ENCODE measurements around the gene KRT83. TPM values are rescaled to one million over a fixed set of nuclear protein-coding genes. Genes with fewer than 3 reads are reported as not detected.
"Not testable (repeated sequence)": the region's sequence is repeated elsewhere in the genome, so short reads cannot be mapped to it uniquely, and the experiment has no call there.

KRT83 gene
- total RNA-seq, 4 donors from 2014 or later = not detected

DNA sequence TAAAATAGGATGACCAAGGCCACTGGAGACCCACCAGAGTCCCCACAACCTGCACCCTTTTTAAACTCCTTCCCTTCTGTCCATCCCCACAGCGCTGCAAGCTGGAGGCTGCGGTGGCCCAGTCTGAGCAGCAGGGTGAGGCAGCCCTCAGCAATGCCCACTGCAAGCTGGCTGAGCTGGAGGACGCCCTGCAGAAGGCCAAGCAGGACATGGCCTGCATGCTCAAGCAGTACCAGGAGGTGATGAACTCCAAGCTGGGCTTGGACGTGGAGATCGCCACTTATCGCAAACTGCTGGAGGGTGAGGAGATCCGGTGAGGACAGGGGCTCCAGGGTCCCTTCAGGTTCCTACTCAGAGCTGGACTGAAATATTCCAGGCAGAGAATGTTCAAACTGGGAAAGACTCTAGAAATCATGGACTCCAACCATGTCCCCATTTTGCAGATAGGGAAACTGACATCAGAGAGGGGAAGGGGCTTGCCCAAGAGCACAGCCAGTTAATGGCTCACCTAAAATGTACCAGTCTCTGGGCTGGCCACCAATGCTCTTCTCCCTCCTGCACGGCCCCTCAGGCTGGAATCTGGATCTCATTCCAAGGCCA lies 28.9 kb upstream of the KRT83 start:
- Histone ChIP-seq H3K27me3 (peaks cover 0 to 3% of the 10 kb centered on the region in 2 donors), H3K9me3 (no peaks in the 10 kb centered on the region), H3K4me1 (peaks cover 0 to 18% (median 6%) of the 10 kb centered on the region in 4 donors), H3K4me3 (no peak overlapping the region), H3K36me3 (no peaks in the 10 kb centered on the region), H3K27ac (no peak overlapping the region)
- TF ChIP-seq, protein P1, sequence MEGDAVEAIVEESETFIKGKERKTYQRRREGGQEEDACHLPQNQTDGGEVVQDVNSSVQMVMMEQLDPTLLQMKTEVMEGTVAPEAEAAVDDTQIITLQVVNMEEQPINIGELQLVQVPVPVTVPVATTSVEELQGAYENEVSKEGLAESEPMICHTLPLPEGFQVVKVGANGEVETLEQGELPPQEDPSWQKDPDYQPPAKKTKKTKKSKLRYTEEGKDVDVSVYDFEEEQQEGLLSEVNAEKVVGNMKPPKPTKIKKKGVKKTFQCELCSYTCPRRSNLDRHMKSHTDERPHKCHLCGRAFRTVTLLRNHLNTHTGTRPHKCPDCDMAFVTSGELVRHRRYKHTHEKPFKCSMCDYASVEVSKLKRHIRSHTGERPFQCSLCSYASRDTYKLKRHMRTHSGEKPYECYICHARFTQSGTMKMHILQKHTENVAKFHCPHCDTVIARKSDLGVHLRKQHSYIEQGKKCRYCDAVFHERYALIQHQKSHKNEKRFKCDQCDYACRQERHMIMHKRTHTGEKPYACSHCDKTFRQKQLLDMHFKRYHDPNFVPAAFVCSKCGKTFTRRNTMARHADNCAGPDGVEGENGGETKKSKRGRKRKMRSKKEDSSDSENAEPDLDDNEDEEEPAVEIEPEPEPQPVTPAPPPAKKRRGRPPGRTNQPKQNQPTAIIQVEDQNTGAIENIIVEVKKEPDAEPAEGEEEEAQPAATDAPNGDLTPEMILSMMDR (IDR thresholded peaks at IDR 0.05) = no peak
- TF ChIP-seq EP300 (IDR thresholded peaks at IDR 0.05) (no peak), POLR2A (IDR thresholded peaks at IDR 0.05) (no peak)
- WGBS, 2 donors = 92 to 94% methylated on average over 8 of the region's 8 CpGs
- no peak for DNase-seq (ENCODE audit: low spot score in 2 of 2)

DNA sequence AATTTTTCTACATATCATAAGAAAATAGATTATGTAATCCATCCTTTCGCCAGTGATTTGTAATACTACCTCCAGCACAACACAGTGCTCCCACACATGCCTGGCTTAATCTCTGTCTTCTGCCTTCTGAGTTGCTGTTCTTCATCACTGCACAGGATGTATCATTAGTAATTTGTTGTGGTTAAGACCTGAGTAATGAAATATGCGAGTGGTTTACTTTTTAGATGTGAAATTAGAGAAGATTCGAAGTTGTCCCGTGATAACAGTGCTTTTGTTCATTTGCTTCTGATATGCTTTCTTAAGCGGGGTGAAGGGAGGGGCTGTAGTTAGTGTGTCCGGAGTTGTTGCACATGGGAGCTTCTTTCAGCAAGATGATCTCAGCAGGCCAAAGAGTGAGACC lies 28.0 kb upstream of the KRT83 start:
- WGBS, 2 donors = 43 to 50% methylated on average over 6 of the region's 6 CpGs
- TF ChIP-seq POLR2A (IDR thresholded peaks at IDR 0.05) (no peak), EP300 (IDR thresholded peaks at IDR 0.05) (no peak)
- TF ChIP-seq, protein P1 (IDR thresholded peaks at IDR 0.05) = no peak
- H3K27ac ChIP-seq = no peak overlapping the region
- DNase-seq (ENCODE audit: low spot score in 2 of 2) = no peak
- no peak overlapping the region for H3K4me3 ChIP-seq
- H3K36me3 ChIP-seq = no peaks in the 10 kb centered on the region
- peaks cover 0 to 1% (median 0%) of the 10 kb centered on the region in 4 donors for H3K9me3 ChIP-seq
- H3K27me3 ChIP-seq = peaks cover 0 to 3% of the 10 kb centered on the region in 2 donors
- peaks cover 0 to 13% (median 6%) of the 10 kb centered on the region in 4 donors for H3K4me1 ChIP-seq

DNA sequence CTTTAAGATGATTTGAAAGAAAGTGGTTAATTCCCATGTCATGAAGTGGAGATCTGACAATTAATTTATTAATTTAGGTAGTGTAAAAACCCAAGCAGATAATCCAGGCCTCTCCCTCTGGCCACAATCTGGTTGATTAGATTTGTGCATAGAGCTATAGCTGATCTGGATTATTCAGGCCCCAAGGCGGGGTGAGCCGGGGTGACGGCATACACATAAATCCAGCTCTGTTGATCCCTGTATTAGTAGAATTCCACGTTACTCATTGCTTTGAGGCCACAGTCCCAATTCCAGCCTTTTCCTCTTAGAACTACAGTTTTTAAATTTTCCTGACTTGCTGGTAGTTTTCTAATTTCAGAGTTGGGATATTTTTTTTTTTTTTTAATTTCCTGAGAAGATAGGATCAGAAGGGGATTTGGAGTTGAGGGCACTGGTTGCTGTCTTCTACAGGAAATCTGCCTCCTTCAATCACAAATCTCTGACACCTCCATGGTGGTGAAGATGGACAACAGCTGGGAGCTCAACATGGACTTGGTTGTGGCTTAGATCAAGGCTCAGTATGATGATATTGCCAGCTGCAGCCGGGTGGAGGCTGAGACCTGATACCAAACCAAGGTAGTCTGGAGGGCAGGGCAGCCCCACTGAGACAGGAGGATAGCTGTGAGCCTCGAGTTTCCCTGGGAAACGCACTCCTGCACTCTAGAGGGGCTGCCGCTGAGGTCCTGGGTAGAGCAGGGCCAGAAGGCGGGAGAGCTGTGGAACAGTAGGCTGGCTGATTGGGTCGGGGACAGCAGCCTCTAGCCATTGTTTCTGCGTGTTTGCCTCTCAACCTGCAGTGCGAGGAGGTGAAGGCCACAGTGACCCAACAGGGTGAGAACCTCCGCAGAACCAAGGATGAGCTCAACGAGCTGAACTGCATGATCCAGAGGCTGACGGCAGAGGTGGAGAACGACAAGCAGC lies 26.6 kb upstream of the KRT83 start:
- Histone ChIP-seq H3K36me3 (no peaks in the 10 kb centered on the region), H3K27me3 (peaks cover 0 to 7% of the 10 kb centered on the region in 2 donors), H3K27ac (no peak overlapping the region), H3K4me1 (peaks cover 0 to 13% (median 6%) of the 10 kb centered on the region in 4 donors), H3K4me3 (no peak overlapping the region), H3K9me3 (peaks cover 0 to 15% (median 3%) of the 10 kb centered on the region in 4 donors)
- WGBS, 2 donors = 74 to 84% methylated on average over 14 to 16 of the region's 16 CpGs
- no peak for DNase-seq (ENCODE audit: low spot score in 2 of 2)
- no peak for TF ChIP-seq POLR2A (IDR thresholded peaks at IDR 0.05)
- no peak for TF ChIP-seq EP300 (IDR thresholded peaks at IDR 0.05)
- TF ChIP-seq, protein P1 (IDR thresholded peaks at IDR 0.05) = no peak

DNA sequence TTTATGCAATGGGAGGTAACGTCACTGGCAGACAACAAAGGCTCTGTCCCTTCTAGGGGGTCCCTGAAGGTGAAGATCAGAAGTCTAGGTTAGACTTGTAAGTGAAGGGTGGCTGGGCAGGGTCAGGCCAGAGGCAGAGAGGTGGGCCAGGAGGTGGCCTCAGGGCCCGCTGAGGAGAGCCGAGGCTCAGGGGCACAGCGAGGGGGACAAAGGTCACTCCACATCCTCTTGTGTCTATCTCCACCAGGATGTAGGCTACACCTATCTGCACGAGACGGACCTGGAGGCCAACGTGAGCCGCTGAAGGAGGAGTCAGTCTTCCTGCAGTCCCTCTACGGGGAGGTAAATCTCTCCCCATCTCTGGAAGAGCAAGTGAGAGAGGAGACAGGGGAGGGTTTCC lies 25.8 kb upstream of the KRT83 start:
- Histone ChIP-seq H3K4me3 (no peak overlapping the region), H3K27ac (no peak overlapping the region), H3K36me3 (no peaks in the 10 kb centered on the region), H3K9me3 (peaks cover 0 to 20% (median 3%) of the 10 kb centered on the region in 4 donors), H3K27me3 (peaks cover 0 to 7% of the 10 kb centered on the region in 2 donors), H3K4me1 (peaks cover 0 to 8% (median 2%) of the 10 kb centered on the region in 4 donors)
- no peak for TF ChIP-seq POLR2A (IDR thresholded peaks at IDR 0.05)
- no peak for TF ChIP-seq EP300 (IDR thresholded peaks at IDR 0.05)
- TF ChIP-seq, protein P1 (IDR thresholded peaks at IDR 0.05) = no peak
- DNase-seq (ENCODE audit: low spot score in 2 of 2) = no peak
- 81 to 87% methylated on average over 9 of the region's 9 CpGs for WGBS, 2 donors

DNA sequence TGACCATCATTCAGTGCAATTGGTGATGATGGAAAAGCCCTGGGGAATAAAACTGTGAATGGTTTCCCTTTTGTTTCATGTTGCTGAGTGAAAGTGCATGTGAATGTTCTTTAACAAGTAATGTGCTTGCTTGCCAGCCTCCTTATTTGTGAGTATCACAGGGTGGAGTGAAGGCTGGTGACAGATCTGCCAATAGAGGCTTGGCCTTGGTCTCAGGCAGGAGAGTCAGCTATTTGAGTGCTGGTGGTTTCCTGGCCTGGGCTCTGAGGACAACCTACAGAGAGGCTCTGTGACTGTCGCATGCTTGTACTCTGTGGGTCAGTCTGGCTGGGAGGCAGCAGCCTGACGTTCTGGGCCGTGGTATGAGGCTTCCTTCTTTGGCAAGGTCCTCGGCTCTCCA lies 25.4 kb upstream of the KRT83 start:
- peaks cover 0 to 5% of the 10 kb centered on the region in 2 donors for H3K27me3 ChIP-seq
- H3K36me3 ChIP-seq = no peaks in the 10 kb centered on the region
- no peak for DNase-seq (ENCODE audit: low spot score in 2 of 2)
- H3K9me3 ChIP-seq = peaks cover 0 to 20% (median 3%) of the 10 kb centered on the region in 4 donors
- WGBS, 2 donors = 36 to 41% methylated on average over 4 of the region's 4 CpGs
- no peak overlapping the region for H3K4me3 ChIP-seq
- H3K27ac ChIP-seq = no peak overlapping the region
- TF ChIP-seq, protein P1 (IDR thresholded peaks at IDR 0.05) = no peak
- TF ChIP-seq EP300 (IDR thresholded peaks at IDR 0.05) = no peak
- TF ChIP-seq POLR2A (IDR thresholded peaks at IDR 0.05) = no peak
- peaks cover 0 to 6% (median under 1%) of the 10 kb centered on the region in 4 donors for H3K4me1 ChIP-seq

DNA sequence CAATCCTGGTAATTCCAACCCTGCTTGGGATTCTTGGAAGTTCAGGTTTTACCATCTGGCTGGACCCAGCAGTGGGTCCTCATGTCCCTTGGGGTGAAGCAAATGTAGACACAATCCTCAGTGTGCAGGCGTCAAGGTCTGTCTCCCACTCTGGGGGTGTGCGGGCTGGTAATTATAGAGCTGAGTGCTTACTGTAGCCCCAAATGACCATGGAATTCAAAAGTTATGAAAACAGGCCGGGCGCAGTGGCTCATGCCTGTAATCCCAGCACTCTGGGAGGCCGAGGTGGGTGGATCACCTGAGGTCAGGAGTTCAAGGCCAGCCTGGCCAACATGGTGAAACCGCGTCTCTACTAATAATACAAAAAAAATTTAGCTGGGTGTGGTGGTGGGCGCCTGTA lies 23.8 kb upstream of the KRT83 start:
- not testable (repeated sequence) for DNase-seq (ENCODE audit: low spot score in 2 of 2); H3K36me3 ChIP-seq; H3K4me3 ChIP-seq; H3K27me3 ChIP-seq; H3K4me1 ChIP-seq; H3K27ac ChIP-seq
- peaks cover 0 to 20% (median 3%) of the 10 kb centered on the region in 4 donors for H3K9me3 ChIP-seq
- WGBS, 2 donors = 73 to 89% methylated on average over 8 of the region's 8 CpGs

Measured in tibial nerve (tissue), 4 donors.